Cardiac muscle cell (in vitro differentiated cells and primary cell): ENCODE results near the gene FAM131A. TPM values are rescaled to one million over a fixed set of nuclear protein-coding genes. Genes with fewer than 3 reads are reported as not detected.

ENCODE experiments used
- DNase-seq, 2 donors: peaks; one replicate each; pipeline versions ENCODE4 v3.0.0 to v3.0.0-alpha.2; 2010 to 2017; ENCODE audit warnings: low read depth in 1 of 2, low spot score in 1 of 2
- H3K27ac ChIP-seq: fragments of 200-600 bp; sonication (generic); 2 replicates; pipeline ENCODE4 v1.5.1; 2016
- H3K27me3 ChIP-seq: fragments of 200-600 bp; sonication (generic); 2 replicates; pipeline ENCODE4 v1.6.0; 2016; ENCODE audit warnings: control low read depth
- H3K36me3 ChIP-seq: fragments of 200-600 bp; sonication (generic); 2 replicates; pipeline ENCODE4 v1.5.1; 2016; ENCODE audit warnings: control low read depth
- H3K4me1 ChIP-seq: fragments of 200-600 bp; sonication (generic); 2 replicates; pipeline ENCODE4 v1.8.1; 2017; ENCODE audit warnings: low read depth, mild to moderate bottlenecking, mixed run types
- H3K4me3 ChIP-seq: fragments of 200-600 bp; sonication (generic); 2 replicates; pipeline ENCODE4 v1.5.1; 2016; ENCODE audit warnings: mild to moderate bottlenecking
- H3K9me3 ChIP-seq: fragments of 200-600 bp; sonication (generic); 2 replicates; pipeline ENCODE4 v1.5.1; 2017; ENCODE audit warnings: low read depth, mild to moderate bottlenecking, control low read depth
- polyA plus RNA-seq: library from polyadenylated mRNA; unstranded; fragments of >200 nt; fragmentation: Nextera tagmentation; extraction: Ambion mirVana; gene quantifications from 2 replicates; pipeline ENCODE4 v1.2.1, GENCODE V29; 2016
- total RNA-seq: library from RNA; depleted of rRNA; stranded (reverse); fragments of >200 nt; gene quantifications from 2 replicates; pipeline ENCODE4 v1.2.3, GENCODE V29; 2016
- TF ChIP-seq, protein P1 (sequence below): IDR thresholded peaks from 2 replicates; pipeline ENCODE4 v1.5.1; 2012; ENCODE audit warnings: low read depth, mild to moderate bottlenecking, low read length

The FAM131A gene
- total and polyA plus RNA-seq, 2 experiments from 2014 or later: 9.6 to 34.3 TPM

DNA sequence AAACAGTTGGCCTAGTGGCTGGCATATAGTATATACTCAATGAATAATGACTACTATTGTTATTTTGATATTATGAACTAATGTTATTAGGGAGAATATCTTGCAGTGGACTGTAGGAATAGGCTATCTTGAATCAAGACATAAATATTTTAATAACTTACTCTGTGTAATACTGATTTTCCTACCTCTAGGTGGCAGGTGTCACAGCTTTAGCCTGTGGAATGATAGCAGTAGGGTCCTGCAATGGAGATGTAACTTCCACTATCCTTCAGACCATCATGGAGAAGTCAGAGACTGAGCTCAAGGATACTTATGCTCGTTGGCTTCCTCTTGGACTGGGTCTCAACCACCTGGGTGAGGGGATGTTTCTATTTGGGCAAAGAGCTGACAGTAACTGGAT lies 31.8 kb upstream of the FAM131A start:
- Histone ChIP-seq H3K27me3 (no peaks in the 10 kb centered on the region), H3K9me3 (no peaks in the 10 kb centered on the region), H3K27ac (no peak overlapping the region), H3K4me1 (no peaks in the 10 kb centered on the region), H3K36me3 (peaks cover 72% of the 10 kb centered on the region), H3K4me3 (no peak overlapping the region)
- peak in 1 of 2 donors; percentile 39 for DNase-seq
- TF ChIP-seq, protein P1, sequence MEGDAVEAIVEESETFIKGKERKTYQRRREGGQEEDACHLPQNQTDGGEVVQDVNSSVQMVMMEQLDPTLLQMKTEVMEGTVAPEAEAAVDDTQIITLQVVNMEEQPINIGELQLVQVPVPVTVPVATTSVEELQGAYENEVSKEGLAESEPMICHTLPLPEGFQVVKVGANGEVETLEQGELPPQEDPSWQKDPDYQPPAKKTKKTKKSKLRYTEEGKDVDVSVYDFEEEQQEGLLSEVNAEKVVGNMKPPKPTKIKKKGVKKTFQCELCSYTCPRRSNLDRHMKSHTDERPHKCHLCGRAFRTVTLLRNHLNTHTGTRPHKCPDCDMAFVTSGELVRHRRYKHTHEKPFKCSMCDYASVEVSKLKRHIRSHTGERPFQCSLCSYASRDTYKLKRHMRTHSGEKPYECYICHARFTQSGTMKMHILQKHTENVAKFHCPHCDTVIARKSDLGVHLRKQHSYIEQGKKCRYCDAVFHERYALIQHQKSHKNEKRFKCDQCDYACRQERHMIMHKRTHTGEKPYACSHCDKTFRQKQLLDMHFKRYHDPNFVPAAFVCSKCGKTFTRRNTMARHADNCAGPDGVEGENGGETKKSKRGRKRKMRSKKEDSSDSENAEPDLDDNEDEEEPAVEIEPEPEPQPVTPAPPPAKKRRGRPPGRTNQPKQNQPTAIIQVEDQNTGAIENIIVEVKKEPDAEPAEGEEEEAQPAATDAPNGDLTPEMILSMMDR: peak; percentile 28

DNA sequence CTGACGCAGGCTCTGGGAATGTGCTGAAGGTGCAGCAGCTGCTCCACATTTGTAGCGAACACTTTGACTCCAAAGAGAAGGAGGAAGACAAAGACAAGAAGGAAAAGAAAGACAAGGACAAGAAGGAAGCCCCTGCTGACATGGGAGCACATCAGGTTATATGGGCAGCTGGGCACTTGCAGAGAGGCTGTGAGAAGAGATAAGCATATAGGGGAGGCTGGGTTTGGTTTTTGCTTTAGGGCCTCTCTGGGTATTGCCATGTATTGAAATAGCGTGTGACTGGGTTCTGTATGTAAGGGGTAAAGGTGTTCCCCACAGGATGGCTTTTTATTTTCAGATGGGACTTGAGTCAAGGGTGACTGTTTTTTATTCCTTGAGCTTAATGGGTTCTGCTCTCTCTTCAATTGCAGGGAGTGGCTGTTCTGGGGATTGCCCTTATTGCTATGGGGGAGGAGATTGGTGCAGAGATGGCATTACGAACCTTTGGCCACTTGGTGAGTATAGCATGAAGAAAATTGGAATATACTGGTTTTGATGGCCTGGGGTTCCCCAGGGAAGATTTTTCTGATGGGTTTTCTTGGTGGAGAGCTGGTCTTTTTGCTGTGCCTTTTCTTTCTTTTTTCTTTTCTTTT lies 30.9 kb upstream of the FAM131A start:
- Histone ChIP-seq H3K36me3 (peaks cover 65% of the 10 kb centered on the region), H3K9me3 (no peaks in the 10 kb centered on the region), H3K27ac (no peak overlapping the region), H3K4me1 (no peaks in the 10 kb centered on the region), H3K4me3 (no peak overlapping the region), H3K27me3 (no peaks in the 10 kb centered on the region)
- TF ChIP-seq, protein P1: no peak
- no peak for DNase-seq

DNA sequence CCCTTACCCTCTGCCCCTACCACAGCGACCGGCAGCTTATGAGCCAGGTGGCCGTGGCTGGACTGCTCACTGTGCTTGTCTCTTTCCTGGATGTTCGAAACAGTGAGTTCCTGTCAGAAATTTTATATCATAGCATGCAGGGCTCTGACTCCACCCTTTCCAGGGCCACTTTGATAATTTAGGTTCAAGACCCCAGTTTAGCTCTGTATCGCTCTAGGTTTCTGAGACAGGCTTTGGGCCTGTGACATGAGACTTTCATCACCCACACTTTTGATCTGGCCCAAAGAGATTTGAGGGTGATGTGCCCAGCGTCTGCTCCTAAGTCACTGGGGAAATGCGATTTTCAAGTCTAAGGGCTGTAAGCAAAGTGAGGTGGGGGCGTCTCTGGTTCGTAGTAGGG lies 29.5 kb upstream of the FAM131A start:
- Histone ChIP-seq H3K27ac (no peak overlapping the region), H3K4me1 (no peaks in the 10 kb centered on the region), H3K27me3 (no peaks in the 10 kb centered on the region), H3K36me3 (peaks cover 51% of the 10 kb centered on the region), H3K4me3 (no peak overlapping the region), H3K9me3 (no peaks in the 10 kb centered on the region)
- TF ChIP-seq, protein P1: no peak
- DNase-seq: no peak

DNA sequence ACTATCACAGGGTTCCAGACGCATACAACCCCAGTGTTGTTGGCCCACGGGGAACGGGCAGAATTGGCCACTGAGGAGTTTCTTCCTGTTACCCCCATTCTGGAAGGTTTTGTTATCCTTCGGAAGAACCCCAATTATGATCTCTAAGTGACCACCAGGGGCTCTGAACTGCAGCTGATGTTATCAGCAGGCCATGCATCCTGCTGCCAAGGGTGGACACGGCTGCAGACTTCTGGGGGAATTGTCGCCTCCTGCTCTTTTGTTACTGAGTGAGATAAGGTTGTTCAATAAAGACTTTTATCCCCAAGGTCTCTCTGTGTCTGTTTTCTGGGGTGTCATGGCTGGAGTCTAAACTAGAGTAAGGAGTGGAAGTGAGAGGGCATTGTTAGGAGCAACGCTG lies 28.7 kb upstream of the FAM131A start:
- Histone ChIP-seq H3K27ac (no peak overlapping the region), H3K9me3 (no peaks in the 10 kb centered on the region), H3K4me1 (no peaks in the 10 kb centered on the region), H3K27me3 (no peaks in the 10 kb centered on the region), H3K36me3 (peaks cover 42% of the 10 kb centered on the region), H3K4me3 (no peak overlapping the region)
- DNase-seq: no peak
- TF ChIP-seq, protein P1: no peak

DNA sequence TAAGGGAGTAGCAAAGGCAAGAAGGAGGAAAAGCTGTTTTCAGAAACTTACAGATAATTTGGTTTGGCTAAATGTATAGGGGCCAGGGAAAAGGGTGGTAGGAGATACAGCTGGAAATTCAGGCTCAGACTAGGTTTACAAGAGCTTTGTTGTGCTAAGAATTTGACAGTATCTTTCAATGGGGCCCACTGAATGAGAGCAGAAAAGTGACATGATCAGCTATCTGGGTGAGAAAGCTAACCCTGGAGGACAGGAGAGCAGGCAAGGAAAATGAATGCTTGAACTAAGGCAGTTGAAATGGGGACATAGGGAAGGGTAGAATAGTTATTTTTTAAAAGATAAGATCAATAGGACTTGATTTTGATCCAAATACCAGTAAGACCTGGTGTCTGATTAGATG lies 25.8 kb upstream of the FAM131A start:
- TF ChIP-seq, protein P1: no peak
- Histone ChIP-seq H3K9me3 (no peaks in the 10 kb centered on the region), H3K4me3 (no peak overlapping the region), H3K27me3 (no peaks in the 10 kb centered on the region), H3K36me3 (peaks cover 18% of the 10 kb centered on the region), H3K27ac (no peak overlapping the region), H3K4me1 (peaks cover 9% of the 10 kb centered on the region)
- DNase-seq: no peak
